A549 (cell line): ENCODE data around the gene NKRF. TPM values are rescaled to one million over a fixed set of nuclear protein-coding genes. Genes with fewer than 3 reads are reported as not detected.

ENCODE experiments used
- ATAC-seq, 2 experiments: fragments of 200-7000 bp in 1 of 2; fragments of >200 bp in 1 of 2; cut with Nextera tagmentation in 1 of 2; cut with Tn5 transposase in 1 of 2; 3 replicates each; pipeline versions ENCODE4 v1.8.0 to v1.9.1; 2018 to 2020; ENCODE audit warnings: mild to moderate bottlenecking in 1 of 2, moderate library complexity in 1 of 2
- CTCF ChIA-PET: fragments of 300-600 bp; sonication (Branson Sonifier 250); formaldehyde crosslinking; extraction: SDS; loops from one replicate; lab custom pipeline; 2021; ENCODE audit warnings: antibody characterized with exemption, inconsistent platforms; lab: Yijun Ruan, JAX
- POLR2A ChIA-PET: fragments of 350-600 bp; formaldehyde crosslinking; extraction: SDS; loops from one replicate; lab custom pipeline; 2021; ENCODE audit warnings: antibody characterized with exemption, inconsistent platforms; lab: Yijun Ruan, JAX
- DNase-seq, 2 experiments: peaks; one replicate each; pipeline versions ENCODE4 v3.0.0 to v3.0.0-alpha.2; 2011 to 2016; ENCODE audit warnings: low read depth in 1 of 2, low spot score in 1 of 2
- FAIRE-seq: peaks from 2 replicates; lab custom pipeline; 2011; peaks lifted over from hg19 to GRCh38; lab: Jason Lieb, UNC
- H3K27ac ChIP-seq, 2 experiments: fragments of >200 bp; sonication (Bioruptor Twin); formaldehyde crosslinking; 3 replicates each; pipeline ENCODE4 v1.5.1; 2016 to 2017
- H3K4me1 ChIP-seq: fragments of >200 bp; sonication (Bioruptor Twin); formaldehyde crosslinking; 3 replicates; pipeline ENCODE4 v1.6.1; 2016
- H3K4me2 ChIP-seq: fragments of >200 bp; sonication (Bioruptor Twin); formaldehyde crosslinking; 3 replicates; pipeline ENCODE4 v1.6.1; 2016
- H3K4me3 ChIP-seq: fragments of >200 bp; sonication (Bioruptor Twin); formaldehyde crosslinking; 3 replicates; pipeline ENCODE4 v1.5.1; 2016
- H3K9me3 ChIP-seq: fragments of >200 bp; sonication (Bioruptor Twin); formaldehyde crosslinking; 3 replicates; pipeline ENCODE4 v1.6.1; 2016
- ATOH8 ChIP-seq: fragments of 250-450 bp; sonication (Bioruptor Pico); IDR thresholded peaks from 2 replicates; pipeline ENCODE4 v1.5.0; 2020; ENCODE audit warnings: low read depth, mild to moderate bottlenecking, moderate library complexity
- CBX8 ChIP-seq: fragments of 200-600 bp; sonication (generic); IDR thresholded peaks from 2 replicates; pipeline ENCODE4 v1.6.1; 2016
- CTCF ChIP-seq: fragments of >200 bp; sonication (Bioruptor Twin); formaldehyde crosslinking; IDR thresholded peaks from 3 replicates; pipeline ENCODE4 v1.5.1; 2016
- FOSB ChIP-seq: fragments of 250-450 bp; sonication (Bioruptor Pico); IDR thresholded peaks from 2 replicates; pipeline ENCODE4 v1.5.0; 2020; ENCODE audit warnings: mild to moderate bottlenecking, moderate library complexity
- FOXS1 ChIP-seq: fragments of 250-450 bp; sonication (Bioruptor Pico); IDR thresholded peaks from 2 replicates; pipeline ENCODE4 v1.5.0; 2020; ENCODE audit warnings: mild to moderate bottlenecking, moderate library complexity
- HMGXB4 ChIP-seq: fragments of 250-450 bp; sonication (Bioruptor Pico); IDR thresholded peaks from 2 replicates; pipeline ENCODE4 v1.5.0; 2021; ENCODE audit warnings: mild to moderate bottlenecking, moderate library complexity, borderline replicate concordance
- HOXA7 ChIP-seq: fragments of 250-450 bp; sonication (Bioruptor Pico); IDR thresholded peaks from 2 replicates; pipeline ENCODE4 v1.5.0; 2020; ENCODE audit warnings: mild to moderate bottlenecking, moderate library complexity
- JUN ChIP-seq, 2 experiments: fragments of >200 bp; sonication (Bioruptor Twin); formaldehyde crosslinking; IDR thresholded peaks; 2 replicates in 1 of 2; 3 replicates in 1 of 2; pipeline ENCODE4 v1.6.1; 2016 to 2017
- KDM5A ChIP-seq: fragments of 200-600 bp; sonication (generic); IDR thresholded peaks from 2 replicates; pipeline ENCODE4 v1.6.1; 2016; ENCODE audit warnings: antibody characterized with exemption, mild to moderate bottlenecking
- NFE2L2 ChIP-seq: fragments of 150-350 bp; conservative IDR thresholded peaks from 2 replicates; pipeline ENCODE4 v1.6.1; 2014; ENCODE audit warnings: low read length
- NR3C1 ChIP-seq: fragments of >200 bp; sonication (Bioruptor Twin); formaldehyde crosslinking; IDR thresholded peaks from 3 replicates; pipeline ENCODE4 v1.6.1; 2017
- POLR2A ChIP-seq: IDR thresholded peaks from 2 replicates; pipeline ENCODE4 v1.6.1; 2012; ENCODE audit warnings: mild to moderate bottlenecking, low read length
- POLR2AphosphoS2 ChIP-seq: conservative IDR thresholded peaks from 2 replicates; pipeline ENCODE4 v1.6.1; 2012; ENCODE audit warnings: low read length, improper control_type of control experiment, inconsistent platforms
- RARB ChIP-seq: fragments of 250-450 bp; sonication (Bioruptor Pico); IDR thresholded peaks from 2 replicates; pipeline ENCODE4 v1.8.0; 2021; ENCODE audit warnings: mild to moderate bottlenecking, moderate library complexity
- RCOR1 ChIP-seq: fragments of 150-350 bp; IDR thresholded peaks from 2 replicates; pipeline ENCODE4 v1.6.1; 2014; ENCODE audit warnings: antibody characterized with exemption, low read length, low read depth
- RNF2 ChIP-seq: fragments of 200-600 bp; sonication (generic); IDR thresholded peaks from 2 replicates; pipeline ENCODE4 v1.6.1; 2016; ENCODE audit warnings: low read depth, mild to moderate bottlenecking, antibody characterized with exemption, moderate library complexity, borderline replicate concordance
- SMC3 ChIP-seq: fragments of >200 bp; sonication (Bioruptor Twin); formaldehyde crosslinking; IDR thresholded peaks from 3 replicates; pipeline ENCODE4 v1.6.1; 2018; ENCODE audit warnings: inconsistent platforms
- SREBF2 ChIP-seq: fragments of 450-650 bp; IDR thresholded peaks from 2 replicates; pipeline ENCODE4 v1.6.1; 2014; ENCODE audit warnings: mild to moderate bottlenecking, moderate library complexity
- TFCP2L1 ChIP-seq: fragments of 250-450 bp; sonication (Bioruptor Pico); IDR thresholded peaks from 2 replicates; pipeline ENCODE4 v1.5.0; 2021; ENCODE audit warnings: mild to moderate bottlenecking
- USF2 ChIP-seq: fragments of 450-650 bp; IDR thresholded peaks from 2 replicates; pipeline ENCODE4 v1.6.1; 2014; ENCODE audit warnings: antibody characterized with exemption
- ZC3H11A ChIP-seq: fragments of 450-650 bp; IDR thresholded peaks from 2 replicates; pipeline ENCODE4 v1.6.1; 2014; ENCODE audit warnings: antibody characterized with exemption, mild to moderate bottlenecking
- WGBS: methylation state at CpG from one replicate; pipeline ENCODE4 v1.1.6; 2017; ENCODE audit errors: missing lambda C conversion rate; 5-methylcytosine and 5-hydroxymethylcytosine counted together
- polyA plus RNA-seq, 4 experiments: library from polyadenylated mRNA; depleted of rRNA in 3 of 4; stranded (reverse); fragments of >200 nt; fragmentation: RNase III in 1 of 4; extraction: RNeasy Plus Mini Kit Qiagen cat#74134 plus additional on column Dnase treatment in 1 of 4; gene quantifications; 2 replicates in 3 of 4; 3 replicates in 1 of 4; pipeline ENCODE4 v1.2.3, GENCODE V29; 2011 to 2017
- TF ChIP-seq, protein P1 (sequence below): IDR thresholded peaks from 2 replicates; pipeline ENCODE4 v1.6.1; 2012; ENCODE audit warnings: low read depth, borderline replicate concordance

NKRF gene
- polyA plus RNA-seq, 2 of the 4 experiments (the other 2 are of a cell fraction) = 14.7 to 16.2 TPM

DNA sequence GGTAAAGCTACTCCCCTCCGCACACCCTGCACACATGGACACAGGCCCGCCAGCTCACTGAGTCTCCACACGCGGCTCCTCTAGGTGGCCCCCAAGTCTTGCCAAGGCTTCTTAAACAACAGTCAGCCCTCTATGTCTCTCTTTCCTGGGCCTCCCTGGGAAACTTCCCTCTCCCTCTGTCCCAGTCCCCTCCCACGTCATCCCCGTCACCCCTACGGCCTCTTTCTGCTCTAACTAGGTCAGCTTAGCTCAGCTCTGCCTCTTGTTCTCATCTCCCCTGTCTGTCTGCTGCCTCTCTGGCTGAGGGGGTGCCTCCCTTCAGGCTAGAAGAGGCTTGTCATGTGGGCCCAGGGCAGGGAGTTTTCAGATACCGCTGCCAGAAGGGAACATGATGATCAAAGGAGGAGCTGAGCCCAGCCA lies 47.9 kb upstream of the NKRF start:
- Histone ChIP-seq H3K4me3 (no peak overlapping the region), H3K9me3 (no peaks in the 10 kb centered on the region), H3K4me2 (no peak overlapping the region), H3K4me1 (no peaks in the 10 kb centered on the region), H3K27ac (no peak overlapping the region)
- WGBS = 92% methylated on average over 6 of the region's 8 CpGs
- ChIA-PET CTCF (interaction anchor here (1.2 to 2.0 kb wide), 2 partner anchors 21 to 44 kb away, joined by 3 to 6 read pairs; no protein-coding TSS in a partner anchor), POLR2A (no interaction called here)
- no peak for DNase-seq
- no peak for FAIRE-seq
- peak in 1 of 2 experiments; percentile 56; a peak in 3 of 6 replicates for ATAC-seq
- TF ChIP-seq FOXS1 (CRISPR knock-in tag) = no peak
- TF ChIP-seq HMGXB4 (CRISPR knock-in tag) = no peak
- TF ChIP-seq CBX8 = no peak
- no peak for TF ChIP-seq RNF2
- TF ChIP-seq KDM5A = no peak
- TF ChIP-seq, protein P1, sequence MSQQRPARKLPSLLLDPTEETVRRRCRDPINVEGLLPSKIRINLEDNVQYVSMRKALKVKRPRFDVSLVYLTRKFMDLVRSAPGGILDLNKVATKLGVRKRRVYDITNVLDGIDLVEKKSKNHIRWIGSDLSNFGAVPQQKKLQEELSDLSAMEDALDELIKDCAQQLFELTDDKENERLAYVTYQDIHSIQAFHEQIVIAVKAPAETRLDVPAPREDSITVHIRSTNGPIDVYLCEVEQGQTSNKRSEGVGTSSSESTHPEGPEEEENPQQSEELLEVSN = no peak
- no peak for TF ChIP-seq SMC3
- no peak for TF ChIP-seq FOSB (CRISPR knock-in tag)
- TF ChIP-seq RCOR1 = no peak
- no peak for TF ChIP-seq ZC3H11A
- no peak for TF ChIP-seq SREBF2

DNA sequence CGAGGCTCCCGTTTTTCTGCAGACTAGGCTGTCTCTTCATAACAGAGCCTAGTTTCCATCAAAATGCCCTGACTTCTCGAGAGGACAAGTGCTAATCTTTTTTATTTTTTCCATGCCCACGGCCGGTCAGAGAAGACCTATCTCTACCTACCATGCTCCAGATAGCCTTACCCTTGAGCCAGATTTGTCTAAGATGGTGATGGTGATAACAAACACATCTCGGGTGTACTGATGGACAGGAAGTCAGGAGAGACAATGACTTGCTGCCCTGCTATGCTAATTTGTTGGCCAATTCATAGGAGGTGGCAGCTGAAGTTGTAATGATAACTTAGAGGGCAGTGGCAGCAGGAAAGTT lies 42.2 kb upstream of the NKRF start:
- WGBS = 69% methylated on average over 6 of the region's 6 CpGs
- no peak for FAIRE-seq

GRCh38 chrX:119647552-119648420 lies 41.6 kb upstream of the NKRF start:
- ChIA-PET CTCF (no interaction called here), POLR2A (no interaction called here)

More for the DNA sequence above, 42.2 kb upstream of the NKRF start:
- no peak overlapping the region for H3K27ac ChIP-seq
- ChIA-PET CTCF (no interaction called here), POLR2A (no interaction called here)
- H3K4me1 ChIP-seq = no peaks in the 10 kb centered on the region
- DNase-seq (no peak), ATAC-seq (no peak)
- TF ChIP-seq SMC3 = no peak
- H3K9me3 ChIP-seq = no peaks in the 10 kb centered on the region
- no peak overlapping the region for H3K4me2 ChIP-seq
- H3K4me3 ChIP-seq = no peak overlapping the region

More at GRCh38 chrX:119647552-119648420, 41.6 kb upstream of the NKRF start:
- 87% methylated on average over 17 of the region's 17 CpGs for WGBS
- H3K4me1 ChIP-seq = no peaks in the 10 kb centered on the region
- no peak overlapping the region for H3K4me3 ChIP-seq
- ATAC-seq = no peak
- no peak overlapping the region for H3K4me2 ChIP-seq
- H3K27ac ChIP-seq = no peak overlapping the region
- no peaks in the 10 kb centered on the region for H3K9me3 ChIP-seq
- FAIRE-seq = peak; percentile 63
- no peak for DNase-seq
- TF ChIP-seq POLR2AphosphoS2 = no peak
- no peak for TF ChIP-seq HMGXB4 (CRISPR knock-in tag)
- no peak for TF ChIP-seq POLR2A
- no peak for TF ChIP-seq SMC3
- TF ChIP-seq CTCF = no peak
- TF ChIP-seq TFCP2L1 = no peak
- TF ChIP-seq NR3C1 = no peak
- no peak for TF ChIP-seq HOXA7 (CRISPR knock-in tag)
- TF ChIP-seq NFE2L2 = no peak
- no peak for TF ChIP-seq RARB (CRISPR knock-in tag)
- TF ChIP-seq USF2 = no peak
- TF ChIP-seq CBX8 = no peak
- TF ChIP-seq ATOH8 (CRISPR knock-in tag) = no peak
- no peak for TF ChIP-seq JUN (IDR thresholded peaks at IDR 0.05)
- TF ChIP-seq RCOR1 = no peak
